Esophagus squamous epithelium (tissue), 5 donors: ENCODE measurements around the gene CCDC40. TPM values are rescaled to one million over a fixed set of nuclear protein-coding genes. Genes with fewer than 3 reads are reported as not detected.
A peak's percentile ranks its signal among the peaks of the same experiment; 100 is the strongest.

Source experiments
- DNase-seq: peaks from one replicate; lab custom pipeline; 2025; lab: John Stamatoyannopoulos, UW
- H3K27ac ChIP-seq, 4 donors: fragments of 200-600 bp; sonication (generic); one replicate each; pipeline ENCODE4 v1.5.1; 2016 to 2019; ENCODE audit warnings: mild to moderate bottlenecking in 1 of 4
- H3K27me3 ChIP-seq, 4 donors: fragments of 200-600 bp; sonication (generic); 1 replicate in 3 of 4; 2 replicates in 1 of 4; pipeline versions ENCODE4 v1.5.1 to v1.6.0; 2017 to 2021; ENCODE audit warnings: antibody characterized with exemption in 1 of 4
- H3K36me3 ChIP-seq, 3 donors: fragments of 200-600 bp; sonication (generic); one replicate each; pipeline ENCODE4 v1.5.1; 2016 to 2019
- H3K4me1 ChIP-seq, 3 donors: fragments of 200-600 bp; sonication (generic); one replicate each; pipeline ENCODE4 v1.5.1; 2017 to 2019
- H3K4me3 ChIP-seq, 4 donors: fragments of 200-600 bp; sonication (generic); 1 replicate in 3 of 4; 2 replicates in 1 of 4; pipeline ENCODE4 v1.5.1; 2016 to 2019; ENCODE audit warnings: mild to moderate bottlenecking in 2 of 4, moderate library complexity in 1 of 4
- H3K9me3 ChIP-seq, 3 donors: fragments of 200-600 bp; sonication (generic); one replicate each; pipeline ENCODE4 v1.5.1; 2016 to 2019
- CTCF ChIP-seq, 6 experiments: fragments of 450-650 bp in 4 of 6; fragments of 200-600 bp in 2 of 6; sonication (generic) in 2 of 6; IDR thresholded peaks; one replicate each; pipeline ENCODE4 v1.5.1; 2016 to 2019; ENCODE audit warnings: antibody characterized with exemption in 6 of 6, mild to moderate bottlenecking in 4 of 6, moderate library complexity in 4 of 6
- POLR2A ChIP-seq, 4 donors: fragments of 450-650 bp; IDR thresholded peaks; one replicate each; pipeline ENCODE4 v1.6.1; 2017; ENCODE audit warnings: antibody characterized with exemption in 4 of 4, mild to moderate bottlenecking in 4 of 4, moderate library complexity in 3 of 4
- WGBS, 2 donors: methylation state at CpG; one replicate each; pipeline ENCODE4 v1.1.5; 2018; 5-methylcytosine and 5-hydroxymethylcytosine counted together
- intact Hi-C: fragments of 100-400 bp; cut with DNase I; formaldehyde crosslinking; loops from one replicate; pipeline ENCODE4 v1.15.0; 2022
- total RNA-seq, 4 donors: library from RNA; depleted of rRNA; stranded (reverse); fragments of >200 nt; gene quantifications; one replicate each; pipeline ENCODE4 v1.1.0, GENCODE V29; 2016
- donor health status: DM: yes; HTN: yes; CAD: no.

Gene CCDC40
- total RNA-seq, 4 donors from 2014 or later = 0.32 to 3.9 (median 2.1) TPM

- 12 to 34% methylated on average over 3 to 19 of the region's 29 CpGs for WGBS, 2 donors
- no peaks in the 10 kb centered on the region for H3K27me3 ChIP-seq
- peaks cover 15 to 69% (median 24%) of the 10 kb centered on the region in 3 donors for H3K4me1 ChIP-seq
- H3K36me3 ChIP-seq = peaks cover 0 to 15% (median 0%) of the 10 kb centered on the region in 3 donors
- DNase-seq = no peak
- no peak overlapping the region for H3K27ac ChIP-seq
- TF ChIP-seq CTCF (IDR thresholded peaks at IDR 0.05) (no peak), POLR2A (IDR thresholded peaks at IDR 0.05) (no peak)
- peak overlapping the region in 1 of 4 donors; percentile 4 for H3K4me3 ChIP-seq
- intact Hi-C loops = no loop called here
- H3K9me3 ChIP-seq = no peaks in the 10 kb centered on the region
These were observed 69.3 kb downstream of the CCDC40 start for GRCh38 chr17:80105762-80106161.

- Histone ChIP-seq H3K4me1 (peaks cover 15 to 65% (median 21%) of the 10 kb centered on the region in 3 donors), H3K27me3 (no peaks in the 10 kb centered on the region), H3K4me3 (peak overlapping the region in 1 of 4 donors; percentile 4), H3K36me3 (peaks cover 0 to 15% (median 0%) of the 10 kb centered on the region in 3 donors), H3K27ac (no peak overlapping the region), H3K9me3 (no peaks in the 10 kb centered on the region)
- intact Hi-C loops = no loop called here
- WGBS, 2 donors = 22 to 35% methylated on average over 9 to 10 of the region's 10 CpGs
- no peak for DNase-seq
- no peak for TF ChIP-seq CTCF (IDR thresholded peaks at IDR 0.05)
- TF ChIP-seq POLR2A (IDR thresholded peaks at IDR 0.05) = no peak
These were observed 69.7 kb downstream of the CCDC40 start for GRCh38 chr17:80106176-80106575.

- Histone ChIP-seq H3K4me1 (peaks cover 15 to 63% (median 19%) of the 10 kb centered on the region in 3 donors), H3K27ac (no peak overlapping the region), H3K36me3 (peaks cover 0 to 16% (median 0%) of the 10 kb centered on the region in 3 donors), H3K9me3 (no peaks in the 10 kb centered on the region), H3K4me3 (no peak overlapping the region), H3K27me3 (no peaks in the 10 kb centered on the region)
- TF ChIP-seq CTCF (IDR thresholded peaks at IDR 0.05) (no peak), POLR2A (IDR thresholded peaks at IDR 0.05) (no peak)
- DNase-seq = no peak
- intact Hi-C loops = no loop called here
- 80 to 85% methylated on average over 11 to 12 of the region's 12 CpGs for WGBS, 2 donors
These were observed 70.3 kb downstream of the CCDC40 start for GRCh38 chr17:80106751-80107150.

GRCh38 chr17:80107231-80108021 lies 71.0 kb downstream of the CCDC40 start:
- Histone ChIP-seq H3K27ac (no peak overlapping the region), H3K4me1 (peaks cover 11 to 56% (median 12%) of the 10 kb centered on the region in 3 donors), H3K9me3 (no peaks in the 10 kb centered on the region), H3K4me3 (no peak overlapping the region), H3K27me3 (no peaks in the 10 kb centered on the region), H3K36me3 (peaks cover 0 to 21% (median 0%) of the 10 kb centered on the region in 3 donors)
- intact Hi-C loops = no loop called here
- TF ChIP-seq POLR2A (IDR thresholded peaks at IDR 0.05) (no peak), CTCF (IDR thresholded peaks at IDR 0.05) (no peak)
- 75% methylated on average over 7 of the region's 46 CpGs; no CpG with 5 or more reads in 1 of the 2 donors for WGBS, 2 donors
- DNase-seq = no peak
